GM12878 (cell line): ENCODE measurements around the gene FGD5. TPM values are rescaled to one million over a fixed set of nuclear protein-coding genes. Genes with fewer than 3 reads are reported as not detected.
A peak's percentile ranks its signal among the peaks of the same experiment; 100 is the strongest.

Experiments used
- ATAC-seq: fragments of 200-7000 bp; cut with Tn5 transposase; 3 replicates; pipeline ENCODE4 v1.9.1; 2020; ENCODE audit warnings: mild to moderate bottlenecking, moderate library complexity
- BruUV-seq: library from RNA; stranded (reverse); fragments of 400-500 nt; replicated peaks from 2 replicates; lab custom pipeline; 2021; lab: Mats Ljungman, UMichigan
- CTCF ChIA-PET: fragments of 300-600 bp; sonication (Branson Sonifier 250); formaldehyde crosslinking; extraction: SDS; loops from one replicate; lab custom pipeline; 2021; ENCODE audit warnings: inconsistent platforms; lab: Yijun Ruan, JAX
- POLR2A ChIA-PET: fragments of 350-600 bp; formaldehyde crosslinking; extraction: SDS; loops from one replicate; lab custom pipeline; 2021; ENCODE audit warnings: inconsistent platforms; lab: Charles Lee
- RAD21 ChIA-PET: fragments of 300-600 bp; sonication (Branson Sonifier 250); formaldehyde crosslinking; loops from one replicate; lab custom pipeline; 2023; ENCODE audit warnings: antibody characterized with exemption; ENCODE audit not compliant: unreplicated experiment; lab: Charles Lee
- SMC1A ChIA-PET: fragments of 300-600 bp; sonication (Branson Sonifier 250); formaldehyde crosslinking; loops from one replicate; lab custom pipeline; 2023; ENCODE audit not compliant: unreplicated experiment, uncharacterized antibody; lab: Charles Lee
- DNase-seq: peaks from one replicate; pipeline ENCODE4 v3.0.0-alpha.2; 2011; ENCODE audit warnings: low read depth, low spot score
- FAIRE-seq: peaks from 3 replicates; lab custom pipeline; 2011; peaks lifted over from hg19 to GRCh38; lab: Jason Lieb, UNC
- H2AFZ ChIP-seq: 2 replicates; pipeline ENCODE4 v1.6.0; 2011; ENCODE audit warnings: low read depth, low read length, control low read depth; ENCODE audit not compliant: control insufficient read depth
- H3K27ac ChIP-seq: 2 replicates; pipeline ENCODE4 v1.5.1; 2011; ENCODE audit warnings: control low read depth; ENCODE audit not compliant: control insufficient read depth, insufficient read depth
- H3K27me3 ChIP-seq, 2 experiments: replicated peaks in 1 of 2; 2 replicates each; pipeline versions ENCODE4 v1.6.0 to v1.6.1; 2011; ENCODE audit warnings: low read length in 1 of 2; ENCODE audit not compliant: control insufficient read depth in 2 of 2, insufficient read depth in 2 of 2
- H3K36me3 ChIP-seq, 2 experiments: 2 replicates each; pipeline ENCODE4 v1.5.1; 2011; ENCODE audit warnings: low read length in 1 of 2; ENCODE audit not compliant: control insufficient read depth in 2 of 2, insufficient read depth in 2 of 2
- H3K4me1 ChIP-seq: 2 replicates; pipeline ENCODE4 v1.6.1; 2011; ENCODE audit warnings: mild to moderate bottlenecking, low read length, moderate library complexity, mixed read lengths; ENCODE audit not compliant: control insufficient read depth, insufficient read depth
- H3K4me2 ChIP-seq: 2 replicates; pipeline ENCODE4 v1.6.0; 2011; ENCODE audit warnings: control low read depth; ENCODE audit not compliant: control insufficient read depth, insufficient read depth
- H3K4me3 ChIP-seq: fragments of 200-600 bp; sonication (generic); 2 replicates; pipeline ENCODE4 v1.5.1; 2016
- H3K79me2 ChIP-seq: 2 replicates; pipeline ENCODE4 v1.6.0; 2011; ENCODE audit warnings: low read length; ENCODE audit not compliant: control insufficient read depth, insufficient read depth
- H3K9ac ChIP-seq: 2 replicates; pipeline ENCODE4 v1.8.0; 2011; ENCODE audit warnings: low read length, control low read depth, mixed read lengths; ENCODE audit not compliant: control insufficient read depth, insufficient read depth
- H3K9me3 ChIP-seq: replicated peaks from 3 replicates; pipeline ENCODE4 v1.5.1; 2011; ENCODE audit warnings: mild to moderate bottlenecking, low read length; ENCODE audit not compliant: control insufficient read depth, insufficient read depth
- H4K20me1 ChIP-seq: 2 replicates; pipeline ENCODE4 v1.6.0; 2011; ENCODE audit not compliant: control insufficient read depth, insufficient read depth
- ATF2 ChIP-seq: IDR thresholded peaks from 2 replicates; pipeline ENCODE4 v1.6.1; 2012; ENCODE audit warnings: low read length, inconsistent platforms
- GATAD2B ChIP-seq: fragments of 450-650 bp; conservative IDR thresholded peaks from 2 replicates; pipeline ENCODE4 v1.6.1; 2017; ENCODE audit warnings: low read depth, mild to moderate bottlenecking, moderate library complexity
- IRF4 ChIP-seq: IDR thresholded peaks from 2 replicates; pipeline ENCODE4 v1.6.1; 2011; ENCODE audit warnings: low read depth, low read length
- NFXL1 ChIP-seq: fragments of 450-650 bp; IDR thresholded peaks from 2 replicates; pipeline ENCODE4 v1.6.1; 2017; ENCODE audit warnings: antibody characterized with exemption, mild to moderate bottlenecking, borderline replicate concordance
- SIX5 ChIP-seq: IDR thresholded peaks from 2 replicates; pipeline ENCODE4 v1.6.1; 2011; ENCODE audit warnings: mild to moderate bottlenecking, low read depth, low read length, moderate library complexity; ENCODE audit not compliant: severe bottlenecking
- SPI1 ChIP-seq: IDR thresholded peaks from 2 replicates; pipeline ENCODE4 v1.6.1; 2011; ENCODE audit warnings: low read depth, mild to moderate bottlenecking, low read length, moderate library complexity, borderline replicate concordance; ENCODE audit not compliant: insufficient read depth
- STAT3 ChIP-seq: IDR thresholded peaks from 2 replicates; pipeline ENCODE4 v1.6.1; 2011; ENCODE audit warnings: low read depth, low read length, improper control_type of control experiment
- ZZZ3 ChIP-seq: IDR thresholded peaks from 2 replicates; pipeline ENCODE4 v1.6.1; 2011; ENCODE audit warnings: low read depth; ENCODE audit not compliant: control insufficient read depth, insufficient read length
- WGBS: methylation state at CpG from one replicate; pipeline ENCODE4 v1.1.6; 2016; ENCODE audit warnings: low lambda C conversion rate; ENCODE audit not compliant: insufficient replicate concordance, insufficient coverage; ENCODE audit errors: missing lambda C conversion rate; 5-methylcytosine and 5-hydroxymethylcytosine counted together
- in situ Hi-C: fragments of 300-500 bp; cut with MboI; formaldehyde crosslinking; loops from 9 replicates; pipeline ENCODE4 v1.14.3; 2018; ENCODE audit warnings: mixed read lengths
- intact Hi-C: fragments of 100-400 bp; cut with micrococcal nuclease; formaldehyde crosslinking; loops from one replicate; pipeline ENCODE4 v1.14.2; 2022; ENCODE audit not compliant: unreplicated experiment
- polyA plus RNA-seq, 11 experiments: library from polyadenylated mRNA; depleted of rRNA in 4 of 11; unstranded in 6 of 11; stranded (reverse) in 5 of 11; fragments of >200 nt; fragmentation: Nextera tagmentation in 4 of 11; fragmentation: Illumina TruSeq in 1 of 11; extraction: Ambion mirVana in 4 of 11; extraction: Trizol in 1 of 11; gene quantifications; 1 replicate in 1 of 11; 2 replicates in 10 of 11; pipeline versions ENCODE4 v1.2.1 to v1.2.3, GENCODE V29; 2011 to 2016; ENCODE audit warnings: inconsistent platforms in 2 of 11, missing spikeins in 2 of 11, low read depth in 1 of 11
- total RNA-seq, 4 experiments: library from RNA; depleted of rRNA in 3 of 4; stranded (reverse); fragments of >200 nt in 3 of 4; fragmentation: Illumina TruSeq in 1 of 4; extraction: Trizol in 1 of 4; gene quantifications; 2 replicates each; pipeline versions ENCODE4 v1.2.1 to v1.2.3, GENCODE V29; 2013 to 2021
- TF ChIP-seq, protein P1 (sequence below): IDR thresholded peaks from 2 replicates; pipeline ENCODE4 v1.6.1; 2011; ENCODE audit warnings: mild to moderate bottlenecking, low read depth, low read length, moderate library complexity; ENCODE audit not compliant: insufficient replicate concordance

FGD5 gene
- total and polyA plus RNA-seq, 10 of the 15 experiments (the other 5 are each of a cell fraction or from before 2014, with no cell fraction given): 0.03 to 0.13 (median 0.11) TPM; not detected in 3

GRCh38 chr3:14890476-14890875 lies 71.7 kb downstream of the FGD5 start:
- no peaks in the 10 kb centered on the region for H3K36me3 ChIP-seq
- no peak for FAIRE-seq

More at GRCh38 chr3:14890476-14890875, 71.7 kb downstream of the FGD5 start:
- SMC1A ChIA-PET: no interaction called here
- in situ Hi-C loops: no loop called here
- DNase-seq: peak; percentile 20
- no peaks in the 10 kb centered on the region for H3K9me3 ChIP-seq
- CTCF ChIA-PET: no interaction called here
- H2AFZ ChIP-seq: no peak overlapping the region
- BruUV-seq: no TSS peak
- no peak for TF ChIP-seq ZZZ3
- TF ChIP-seq NFXL1: no peak
- no peak for TF ChIP-seq SPI1
- TF ChIP-seq STAT3: no peak
- no peak for TF ChIP-seq SIX5
- TF ChIP-seq, protein P1, sequence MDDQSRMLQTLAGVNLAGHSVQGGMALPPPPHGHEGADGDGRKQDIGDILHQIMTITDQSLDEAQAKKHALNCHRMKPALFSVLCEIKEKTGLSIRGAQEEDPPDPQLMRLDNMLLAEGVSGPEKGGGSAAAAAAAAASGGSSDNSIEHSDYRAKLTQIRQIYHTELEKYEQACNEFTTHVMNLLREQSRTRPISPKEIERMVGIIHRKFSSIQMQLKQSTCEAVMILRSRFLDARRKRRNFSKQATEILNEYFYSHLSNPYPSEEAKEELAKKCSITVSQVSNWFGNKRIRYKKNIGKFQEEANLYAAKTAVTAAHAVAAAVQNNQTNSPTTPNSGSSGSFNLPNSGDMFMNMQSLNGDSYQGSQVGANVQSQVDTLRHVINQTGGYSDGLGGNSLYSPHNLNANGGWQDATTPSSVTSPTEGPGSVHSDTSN: no peak
- TF ChIP-seq IRF4: no peak
- TF ChIP-seq GATAD2B: no peak
- TF ChIP-seq ATF2: no peak
- WGBS: 3% methylated on average over 5 of the region's 5 CpGs
- H4K20me1 ChIP-seq: no peaks in the 10 kb centered on the region; the same call in 1 of the 2 replicates
- H3K27ac ChIP-seq: no peak overlapping the region
- intact Hi-C loops: no loop called here
- peaks cover 0 to 4% of the 10 kb centered on the region in 2 experiments; a peak in 2 of 4 replicates for H3K27me3 ChIP-seq
- no peak overlapping the region for H3K9ac ChIP-seq
- peak; percentile 89 for ATAC-seq
- RAD21 ChIA-PET: no interaction called here
- H3K79me2 ChIP-seq: no peaks in the 10 kb centered on the region
- H3K4me1 ChIP-seq: no peaks in the 10 kb centered on the region
- POLR2A ChIA-PET: no interaction called here
- H3K4me3 ChIP-seq: no peak overlapping the region
- H3K4me2 ChIP-seq: no peak overlapping the region
